ENCODE results near the gene SLC51B. TPM values are rescaled to one million over a fixed set of nuclear protein-coding genes. Genes with fewer than 3 reads are reported as not detected.
"Not testable (repeated sequence)": the region's sequence is repeated elsewhere in the genome, so short reads cannot be mapped to it uniquely, and the experiment has no call there.

The SLC51B gene
- total RNA-seq, 1 experiment from 2014 or later = not detected

DNA sequence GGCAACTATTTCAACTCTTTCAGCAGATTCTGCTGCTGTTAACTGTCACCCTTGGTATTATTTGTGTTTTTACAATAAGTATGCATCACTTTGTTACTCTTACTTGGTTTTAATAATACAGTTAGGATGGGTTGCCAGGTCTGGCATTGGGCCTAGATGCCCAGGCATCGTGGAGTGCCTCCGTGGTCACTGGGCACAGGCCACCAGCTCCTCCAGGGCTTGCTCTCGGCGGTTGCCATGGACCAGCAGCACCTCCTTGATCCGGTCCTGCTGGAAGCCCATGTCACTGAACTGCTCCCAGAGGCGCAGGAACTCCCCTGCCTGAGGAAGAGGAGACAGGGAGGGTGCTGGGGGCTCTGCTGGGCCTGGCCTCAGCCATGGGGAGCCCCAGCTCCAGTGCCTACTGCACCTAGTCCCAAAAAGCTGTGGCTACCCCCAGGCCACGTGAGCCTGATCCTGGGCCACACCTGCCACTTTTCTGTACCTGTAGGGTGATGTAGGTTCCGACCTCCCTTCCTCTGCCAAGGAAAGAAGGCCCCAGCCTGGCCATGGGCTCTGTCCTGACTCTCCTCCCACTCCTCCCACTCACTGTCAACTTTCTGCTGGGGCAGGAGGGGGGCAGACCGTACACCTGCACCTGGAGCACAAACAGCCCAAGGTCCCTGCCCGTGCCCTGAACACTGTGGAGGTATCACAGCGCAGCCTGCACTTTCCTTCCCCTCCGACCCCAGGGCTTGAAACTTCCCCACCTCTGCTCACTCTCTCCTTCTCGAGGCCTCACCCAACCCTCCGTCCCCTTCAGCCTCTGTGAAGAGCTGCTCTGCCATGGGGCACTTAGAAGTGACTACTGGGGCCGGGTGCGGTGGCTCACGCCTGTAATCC, 48.0 kb downstream of the SLC51B start (continued):
- TF ChIP-seq, protein P1, sequence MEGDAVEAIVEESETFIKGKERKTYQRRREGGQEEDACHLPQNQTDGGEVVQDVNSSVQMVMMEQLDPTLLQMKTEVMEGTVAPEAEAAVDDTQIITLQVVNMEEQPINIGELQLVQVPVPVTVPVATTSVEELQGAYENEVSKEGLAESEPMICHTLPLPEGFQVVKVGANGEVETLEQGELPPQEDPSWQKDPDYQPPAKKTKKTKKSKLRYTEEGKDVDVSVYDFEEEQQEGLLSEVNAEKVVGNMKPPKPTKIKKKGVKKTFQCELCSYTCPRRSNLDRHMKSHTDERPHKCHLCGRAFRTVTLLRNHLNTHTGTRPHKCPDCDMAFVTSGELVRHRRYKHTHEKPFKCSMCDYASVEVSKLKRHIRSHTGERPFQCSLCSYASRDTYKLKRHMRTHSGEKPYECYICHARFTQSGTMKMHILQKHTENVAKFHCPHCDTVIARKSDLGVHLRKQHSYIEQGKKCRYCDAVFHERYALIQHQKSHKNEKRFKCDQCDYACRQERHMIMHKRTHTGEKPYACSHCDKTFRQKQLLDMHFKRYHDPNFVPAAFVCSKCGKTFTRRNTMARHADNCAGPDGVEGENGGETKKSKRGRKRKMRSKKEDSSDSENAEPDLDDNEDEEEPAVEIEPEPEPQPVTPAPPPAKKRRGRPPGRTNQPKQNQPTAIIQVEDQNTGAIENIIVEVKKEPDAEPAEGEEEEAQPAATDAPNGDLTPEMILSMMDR (IDR thresholded peaks at IDR 0.05 in 2 of 3, conservative IDR thresholded peaks at IDR 0.05 in 1 of 3; ENCODE audit: borderline replicate concordance in 1 of 3, insufficient read depth in 1 of 3, low read depth in 2 of 3, low read length in 2 of 3) = no peak
- TF ChIP-seq POLR2A (IDR thresholded peaks at IDR 0.05; ENCODE audit: borderline replicate concordance, extremely low read depth, insufficient read depth, insufficient read length) (no peak), ELF1 (IDR thresholded peaks at IDR 0.05; ENCODE audit: borderline replicate concordance, low read depth) (no peak), MAX (IDR thresholded peaks at IDR 0.05) (no peak), YY1 (IDR thresholded peaks at IDR 0.05; ENCODE audit: extremely low read depth, insufficient replicate concordance, low read depth, low read length) (no peak), EGR1 (IDR thresholded peaks at IDR 0.05; ENCODE audit: low read depth) (no peak), JUND (IDR thresholded peaks at IDR 0.05) (no peak), CBX3 (IDR thresholded peaks at IDR 0.05; ENCODE audit: low read depth) (no peak), ZFX (IDR thresholded peaks at IDR 0.05) (no peak), POLR2AphosphoS5 (IDR thresholded peaks at IDR 0.05; ENCODE audit: low read depth, low read length) (no peak)

GRCh38 chr15:65093793-65094170, 48.6 kb downstream of the SLC51B start:
- RAD21 ChIA-PET (ENCODE audit: low non-redundant PET in 1 of 2, low total read pairs in 2 of 2, uncharacterized antibody in 2 of 2, unreplicated experiment in 2 of 2); H3K4me2 ChIP-seq (ENCODE audit: low read length); H2AFZ ChIP-seq (ENCODE audit: low read depth, low read length, poor library complexity, severe bottlenecking); H3K27me3 ChIP-seq (ENCODE audit: insufficient read depth, low read length); H3K9me2 ChIP-seq (ENCODE audit: insufficient read depth); H3K4me1 ChIP-seq (ENCODE audit: control insufficient read depth in 1 of 2, insufficient read depth in 2 of 2, low read length in 2 of 2); H3K27ac ChIP-seq (ENCODE audit: low read depth, low read length); H3K36me3 ChIP-seq (ENCODE audit: control insufficient read depth in 1 of 2, insufficient read depth in 2 of 2, low read length in 2 of 2); CTCF ChIA-PET; H3K79me2 ChIP-seq (ENCODE audit: insufficient read depth, low read length); BruUV-seq (replicated peaks); intact Hi-C loops (cut with micrococcal nuclease); H3K9ac ChIP-seq (ENCODE audit: low read length); H3K4me3 ChIP-seq (replicated peaks in 1 of 2; ENCODE audit: low read depth in 1 of 2, low read length in 2 of 2); DNase-seq (ENCODE audit: low read depth, low spot score); POLR2A ChIA-PET; H4K20me1 ChIP-seq (ENCODE audit: insufficient read depth); H3K9me3 ChIP-seq (ENCODE audit: control insufficient read depth in 1 of 2, insufficient read depth in 1 of 2, low read depth in 1 of 2, low read length in 2 of 2); ATAC-seq: not testable (repeated sequence)

Measured in HCT116 (cell line).